Heart left ventricle (tissue), 13 donors: ENCODE results near the gene LAMB3.

Experiments used
- POLR2A ChIP-seq, 2 donors: fragments of 450-650 bp; IDR thresholded peaks; one replicate each; pipeline ENCODE4 v1.6.1; 2017; ENCODE audit warnings: antibody characterized with exemption in 2 of 2, mild to moderate bottlenecking in 2 of 2, moderate library complexity in 2 of 2
- TF ChIP-seq, protein P1 (sequence below), 12 donors: fragments of 200-600 bp; sonication (generic) in 4 of 12; IDR thresholded peaks; one replicate each; pipeline versions ENCODE4 v1.5.0 to v1.8.0; 2018 to 2022; ENCODE audit warnings: antibody characterized with exemption in 12 of 12, mild to moderate bottlenecking in 5 of 12
- donor health status: ischemic (EF 13 %, LVEDD 7.1; RV severe dilation, severe dysfunction).
- donor health status: DM: no; HTN: yes; CAD: no.
- donor health status: DM: no; HTN: no; CAD: no.
- donor health status: ischemic (EF 25% LVEDD 6.9; RV normal size, moderate dysfunction).
- donor health status: ischemic (EF 25% LVEDD 5.7; RV mildly dilated, moderate dysfunction).
- donor health status: ischemic (EF 35%, LVEDD 5.7; RV mildly dilated, moderate dysfunction).
- donor health status: nonischemic (EF 11% LVEDD 7.7; RV severe dilation, severe dysfunction).
- donor health status: DM: yes; HTN: yes; CAD: no.
- donor health status: PGD.
- donor health status: ischemic (EF 29% LVEDD 5.4; RV normal size, mild dysfunction).
- donor health status: nonischemic (EF 23%, LVEDD 6.1; RV moderate dilation, normal function).

DNA sequence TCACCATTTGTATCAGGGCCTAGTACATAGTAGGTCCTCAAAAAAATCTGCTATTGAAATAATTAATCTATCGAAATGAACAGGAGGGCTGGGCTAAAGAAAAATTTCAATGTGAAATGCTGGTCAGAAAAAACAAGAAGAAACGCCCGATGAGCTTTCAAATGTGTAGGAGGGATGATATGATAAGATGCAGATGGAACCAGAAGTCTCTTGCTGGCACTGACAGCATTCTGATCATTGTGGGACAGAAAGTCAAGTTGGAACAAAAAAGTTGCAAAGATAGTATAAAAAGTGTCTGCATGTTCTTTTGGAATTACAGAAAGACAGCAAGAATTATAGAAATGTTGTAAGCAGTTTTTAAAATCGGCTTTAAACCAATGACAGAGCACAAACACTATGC, 34.1 kb upstream of the LAMB3 start:
- TF ChIP-seq, protein P1, sequence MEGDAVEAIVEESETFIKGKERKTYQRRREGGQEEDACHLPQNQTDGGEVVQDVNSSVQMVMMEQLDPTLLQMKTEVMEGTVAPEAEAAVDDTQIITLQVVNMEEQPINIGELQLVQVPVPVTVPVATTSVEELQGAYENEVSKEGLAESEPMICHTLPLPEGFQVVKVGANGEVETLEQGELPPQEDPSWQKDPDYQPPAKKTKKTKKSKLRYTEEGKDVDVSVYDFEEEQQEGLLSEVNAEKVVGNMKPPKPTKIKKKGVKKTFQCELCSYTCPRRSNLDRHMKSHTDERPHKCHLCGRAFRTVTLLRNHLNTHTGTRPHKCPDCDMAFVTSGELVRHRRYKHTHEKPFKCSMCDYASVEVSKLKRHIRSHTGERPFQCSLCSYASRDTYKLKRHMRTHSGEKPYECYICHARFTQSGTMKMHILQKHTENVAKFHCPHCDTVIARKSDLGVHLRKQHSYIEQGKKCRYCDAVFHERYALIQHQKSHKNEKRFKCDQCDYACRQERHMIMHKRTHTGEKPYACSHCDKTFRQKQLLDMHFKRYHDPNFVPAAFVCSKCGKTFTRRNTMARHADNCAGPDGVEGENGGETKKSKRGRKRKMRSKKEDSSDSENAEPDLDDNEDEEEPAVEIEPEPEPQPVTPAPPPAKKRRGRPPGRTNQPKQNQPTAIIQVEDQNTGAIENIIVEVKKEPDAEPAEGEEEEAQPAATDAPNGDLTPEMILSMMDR (IDR thresholded peaks at IDR 0.05) = no peak
- no peak for TF ChIP-seq POLR2A (IDR thresholded peaks at IDR 0.05)
